Brain microvascular endothelial cell (primary cell): ENCODE results near the gene KCNH8.

ENCODE experiments used
- DNase-seq: peaks from one replicate; pipeline ENCODE4 v3.0.0-alpha.2; 2020
- H3K27ac ChIP-seq: fragments of 250-450 bp; sonication (Bioruptor Pico); 2 replicates; pipeline ENCODE4 v1.5.1; 2020; ENCODE audit warnings: mild to moderate bottlenecking, moderate library complexity
- H3K27me3 ChIP-seq: fragments of 250-450 bp; sonication (Bioruptor Pico); replicated peaks from 2 replicates; pipeline ENCODE4 v1.5.1; 2020; ENCODE audit warnings: mild to moderate bottlenecking
- H3K36me3 ChIP-seq: fragments of 250-450 bp; sonication (Bioruptor Pico); replicated peaks from 2 replicates; pipeline ENCODE4 v1.5.1; 2020; ENCODE audit warnings: mild to moderate bottlenecking
- H3K4me3 ChIP-seq: 2 replicates; pipeline ENCODE4 v1.5.1; 2011; ENCODE audit warnings: low read depth, mild to moderate bottlenecking, control low read depth, low read length, moderate library complexity
- CTCF ChIP-seq: IDR thresholded peaks from 2 replicates; pipeline ENCODE4 v1.5.1; 2011; ENCODE audit warnings: low read depth, mild to moderate bottlenecking, moderate library complexity, low read length, control low read depth, inconsistent platforms; ENCODE audit errors: missing control alignments
- in situ Hi-C: cut with HindIII; loops from 2 replicates; pipeline ENCODE4 v1.10.0; 2017; ENCODE audit warnings: low sequenced_read_pairs, low pct_ligation_motif_present

KCNH8 gene

GRCh38 chr3:19573644-19574043 is 425.3 kb downstream of the KCNH8 start:
- Histone ChIP-seq H3K27me3 (no peaks in the 10 kb centered on the region), H3K4me3 (no peak overlapping the region), H3K36me3 (no peaks in the 10 kb centered on the region), H3K27ac (no peak overlapping the region)
- TF ChIP-seq CTCF: no peak
- in situ Hi-C loops: no loop called here
- DNase-seq: no peak

GRCh38 chr3:19574268-19574667 is 426.0 kb downstream of the KCNH8 start:
- H3K27me3 ChIP-seq: no peaks in the 10 kb centered on the region
- TF ChIP-seq CTCF: no peak
- in situ Hi-C loops: no loop called here
- no peak overlapping the region for H3K27ac ChIP-seq
- H3K36me3 ChIP-seq: no peaks in the 10 kb centered on the region
- DNase-seq: no peak
- H3K4me3 ChIP-seq: no peak overlapping the region

GRCh38 chr3:19576343-19576742 is 428.0 kb downstream of the KCNH8 start:
- H3K27ac ChIP-seq: no peak overlapping the region
- H3K4me3 ChIP-seq: no peak overlapping the region
- TF ChIP-seq CTCF: no peak
- no peaks in the 10 kb centered on the region for H3K36me3 ChIP-seq
- DNase-seq: no peak
- no peaks in the 10 kb centered on the region for H3K27me3 ChIP-seq
- in situ Hi-C loops: no loop called here
